ENCODE data around the gene ITGA7.

The ITGA7 gene

GRCh38 chr12:55720894-55721444, 13.3 kb upstream of the ITGA7 start:
- no peak overlapping the region for H3K4me3 ChIP-seq (ENCODE audit: low read length, poor library complexity, severe bottlenecking)
- no peaks in the 10 kb centered on the region for H3K9me3 ChIP-seq (ENCODE audit: insufficient read depth, low read depth, low read length)
- H2AFZ ChIP-seq (ENCODE audit: low read length): no peak overlapping the region
- no peaks in the 10 kb centered on the region for H3K9me2 ChIP-seq (replicated peaks; ENCODE audit: low read depth, low read length)
- H3K79me2 ChIP-seq (ENCODE audit: insufficient read depth, low read length): peaks cover 36% of the 10 kb centered on the region; the same call in 1 of the 2 replicates
- peaks cover 7% of the 10 kb centered on the region for H4K20me1 ChIP-seq (ENCODE audit: insufficient read depth, low read length, poor library complexity, severe bottlenecking)
- TF ChIP-seq CTCF (conservative IDR thresholded peaks at IDR 0.05; ENCODE audit: low read length) (peak; percentile 58), EZH2phosphoT487 (IDR thresholded peaks at IDR 0.05; ENCODE audit: borderline replicate concordance) (no peak)
- H3K27me3 ChIP-seq (ENCODE audit: insufficient read depth, low read length, poor library complexity, severe bottlenecking): no peaks in the 10 kb centered on the region
- no peak overlapping the region for H3K9ac ChIP-seq (ENCODE audit: low read depth, low read length, poor library complexity, severe bottlenecking)
- no peaks in the 10 kb centered on the region for H3F3A ChIP-seq (ENCODE audit: low read depth)
- peaks cover 21% of the 10 kb centered on the region for H3K4me1 ChIP-seq (ENCODE audit: insufficient read depth, low read length, poor library complexity, severe bottlenecking)
- H3K36me3 ChIP-seq (ENCODE audit: insufficient read depth, low read length): peaks cover 7% of the 10 kb centered on the region; the same call in 1 of the 2 replicates
- H3K4me2 ChIP-seq (ENCODE audit: low read depth, low read length, poor library complexity, severe bottlenecking): no peak overlapping the region

GRCh38 chr12:55720071-55720564, 12.4 kb upstream of the ITGA7 start, which contains the start of gene RDH5:
Gene RDH5 (plus strand): TSS chr12:55720393. CDS start chr12:55721185, 792 bp downstream.
- H3K4me3 ChIP-seq (ENCODE audit: low read length, poor library complexity, severe bottlenecking): no peak within 1 kb of the TSS
- no peaks in the 10 kb centered on the region for H4K20me1 ChIP-seq (ENCODE audit: insufficient read depth, low read length, poor library complexity, severe bottlenecking)
- no peak within 1 kb of the TSS for H3K9ac ChIP-seq (ENCODE audit: low read depth, low read length, poor library complexity, severe bottlenecking)
- no peak within 1 kb of the TSS for H2AFZ ChIP-seq (ENCODE audit: low read length)
- no peaks in the 10 kb centered on the region for H3K9me3 ChIP-seq (ENCODE audit: insufficient read depth, low read depth, low read length)
- peaks cover 33% of the 10 kb centered on the region; the same call in 1 of the 2 replicates for H3K79me2 ChIP-seq (ENCODE audit: insufficient read depth, low read length)
- peaks cover 7% of the 10 kb centered on the region; the same call in 1 of the 2 replicates for H3K36me3 ChIP-seq (ENCODE audit: insufficient read depth, low read length)
- H3K9me2 ChIP-seq (replicated peaks; ENCODE audit: low read depth, low read length): no peaks in the 10 kb centered on the region
- H3K4me2 ChIP-seq (ENCODE audit: low read depth, low read length, poor library complexity, severe bottlenecking): peak within 1 kb of the TSS; percentile 92
- no peak for TF ChIP-seq CTCF (conservative IDR thresholded peaks at IDR 0.05; ENCODE audit: low read length)
- TF ChIP-seq EZH2phosphoT487 (IDR thresholded peaks at IDR 0.05; ENCODE audit: borderline replicate concordance): no peak
- H3K4me1 ChIP-seq (ENCODE audit: insufficient read depth, low read length, poor library complexity, severe bottlenecking): peaks cover 26% of the 10 kb centered on the region
- no peaks in the 10 kb centered on the region for H3K27me3 ChIP-seq (ENCODE audit: insufficient read depth, low read length, poor library complexity, severe bottlenecking)
- no peaks in the 10 kb centered on the region for H3F3A ChIP-seq (ENCODE audit: low read depth)

GRCh38 chr12:55719371-55719770, 11.7 kb upstream of the ITGA7 start:
- Histone ChIP-seq H3K4me3 (ENCODE audit: low read length, poor library complexity, severe bottlenecking) (no peak overlapping the region), H4K20me1 (ENCODE audit: insufficient read depth, low read length, poor library complexity, severe bottlenecking) (no peaks in the 10 kb centered on the region), H2AFZ (ENCODE audit: low read length) (no peak overlapping the region), H3K9me2 (replicated peaks; ENCODE audit: low read depth, low read length) (no peaks in the 10 kb centered on the region), H3K4me2 (ENCODE audit: low read depth, low read length, poor library complexity, severe bottlenecking) (peak overlapping the region; percentile 92), H3K4me1 (ENCODE audit: insufficient read depth, low read length, poor library complexity, severe bottlenecking) (peaks cover 23% of the 10 kb centered on the region), H3K79me2 (ENCODE audit: insufficient read depth, low read length) (peaks cover 33% of the 10 kb centered on the region; the same call in 1 of the 2 replicates), H3K9ac (ENCODE audit: low read depth, low read length, poor library complexity, severe bottlenecking) (no peak overlapping the region), H3K27me3 (ENCODE audit: insufficient read depth, low read length, poor library complexity, severe bottlenecking) (no peaks in the 10 kb centered on the region), H3F3A (ENCODE audit: low read depth) (no peaks in the 10 kb centered on the region), H3K9me3 (ENCODE audit: insufficient read depth, low read depth, low read length) (no peaks in the 10 kb centered on the region), H3K36me3 (ENCODE audit: insufficient read depth, low read length) (peaks cover 6% of the 10 kb centered on the region; the same call in 1 of the 2 replicates)
- TF ChIP-seq EZH2phosphoT487 (IDR thresholded peaks at IDR 0.05; ENCODE audit: borderline replicate concordance) (no peak), CTCF (conservative IDR thresholded peaks at IDR 0.05; ENCODE audit: low read length) (no peak)
